Stimulated activated CD4-positive, alpha-beta T cell treated with anti-CD3 and anti-CD28 coated beads, Interleukin-12 subunit alpha, Interleukin-12 subunit beta, amount 100 ng/mL, for 24 hours (primary cell): ENCODE measurements around the gene FAM72B.
"Not testable (repeated sequence)": the region's sequence is repeated elsewhere in the genome, so short reads cannot be mapped to it uniquely, and the experiment has no call there.

Experiments
- DNase-seq, 2 experiments: peaks; one replicate each; pipeline ENCODE4 v3.0.0-alpha.2; 2020; ENCODE audit warnings: low read depth in 2 of 2

FAM72B gene

GRCh38 chr1:121152788-121153187 lies 31.4 kb downstream of the FAM72B start:
- not testable (repeated sequence) for DNase-seq

GRCh38 chr1:121151294-121151693 lies 32.8 kb downstream of the FAM72B start:
- DNase-seq = not testable (repeated sequence)

- DNase-seq = not testable (repeated sequence)
Measured at GRCh38 chr1:121148489-121149190, 35.5 kb downstream of the FAM72B start.

GRCh38 chr1:121140393-121140792 lies 43.7 kb downstream of the FAM72B start:
- not testable (repeated sequence) for DNase-seq

- not testable (repeated sequence) for DNase-seq
Measured at GRCh38 chr1:121131494-121131893, 52.6 kb downstream of the FAM72B start.

GRCh38 chr1:121118480-121118824 lies 65.7 kb downstream of the FAM72B start:
- not testable (repeated sequence) for DNase-seq
